GM12872 (cell line): ENCODE results near the gene RPS15A.

Experiments used
- CTCF ChIP-seq: IDR thresholded peaks from 3 replicates; pipeline ENCODE4 v1.5.1; 2011; ENCODE audit warnings: low read depth, mild to moderate bottlenecking, low read length, moderate library complexity; ENCODE audit not compliant: insufficient read depth

The RPS15A gene

GRCh38 chr16:18829251-18829650 is 39.1 kb upstream of the RPS15A start:
- no peak for TF ChIP-seq CTCF

GRCh38 chr16:18827890-18828289 is 37.8 kb upstream of the RPS15A start:
- no peak for TF ChIP-seq CTCF

- no peak for TF ChIP-seq CTCF
Observed at GRCh38 chr16:18816286-18816685, 26.2 kb upstream of the RPS15A start.

- TF ChIP-seq CTCF: no peak
Observed at GRCh38 chr16:18811925-18812324, 21.8 kb upstream of the RPS15A start.

GRCh38 chr16:18809165-18809564 is 19.0 kb upstream of the RPS15A start:
- TF ChIP-seq CTCF: no peak

GRCh38 chr16:18805257-18805773 is 15.2 kb upstream of the RPS15A start:
- no peak for TF ChIP-seq CTCF

- TF ChIP-seq CTCF: no peak
Observed at GRCh38 chr16:18804540-18804939, 14.4 kb upstream of the RPS15A start.
